MM.1S (cell line): ENCODE measurements around the gene DRAM2.

Experiments
- EZH2 ChIP-seq: fragments of 300-600 bp; sonication (generic); optimal IDR thresholded peaks from 2 replicates; pipeline ENCODE3; 2017; ENCODE audit warnings: low read depth, mild to moderate bottlenecking, antibody characterized with exemption, low read length, mixed read lengths
- TF ChIP-seq, protein P1 (sequence below): fragments of 300-600 bp; sonication (generic); IDR thresholded peaks from 2 replicates; pipeline ENCODE4 v1.5.1; 2016; ENCODE audit warnings: antibody characterized with exemption, low read length, mixed read lengths

DNA sequence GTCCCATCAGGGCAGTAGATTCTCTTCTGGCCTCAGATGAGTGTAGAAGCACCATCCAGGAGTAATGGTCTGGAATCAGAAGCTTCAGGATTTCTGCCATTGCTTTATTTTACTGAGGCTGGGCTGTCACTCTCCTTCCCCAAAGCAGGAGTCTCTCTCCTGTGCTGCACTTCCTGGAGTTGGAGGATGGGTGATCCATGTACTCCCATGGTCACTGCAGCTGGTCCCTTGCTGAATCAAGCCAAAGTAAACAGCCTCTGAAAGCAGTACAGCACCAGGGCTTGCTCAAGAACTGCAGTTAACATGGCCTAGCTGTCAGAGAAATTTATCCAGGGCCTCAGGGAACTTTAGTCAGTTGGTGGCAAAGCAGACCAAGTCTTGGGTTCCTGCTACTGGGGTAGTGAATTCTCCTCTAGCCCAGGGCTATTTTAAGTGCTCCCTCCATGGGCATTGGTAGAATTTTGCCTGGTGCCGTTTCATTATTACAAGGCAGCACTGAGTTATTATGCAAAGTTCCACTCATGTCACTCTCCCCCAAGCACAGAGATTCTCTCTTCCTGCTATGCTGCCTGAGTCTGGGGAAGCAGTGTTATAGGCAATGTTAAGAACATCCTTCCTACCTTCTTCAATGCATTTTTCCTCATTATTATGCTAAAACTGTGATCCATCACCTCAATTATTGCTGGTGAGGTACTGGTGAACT lies 29.5 kb downstream of the DRAM2 start:
- TF ChIP-seq, protein P1, sequence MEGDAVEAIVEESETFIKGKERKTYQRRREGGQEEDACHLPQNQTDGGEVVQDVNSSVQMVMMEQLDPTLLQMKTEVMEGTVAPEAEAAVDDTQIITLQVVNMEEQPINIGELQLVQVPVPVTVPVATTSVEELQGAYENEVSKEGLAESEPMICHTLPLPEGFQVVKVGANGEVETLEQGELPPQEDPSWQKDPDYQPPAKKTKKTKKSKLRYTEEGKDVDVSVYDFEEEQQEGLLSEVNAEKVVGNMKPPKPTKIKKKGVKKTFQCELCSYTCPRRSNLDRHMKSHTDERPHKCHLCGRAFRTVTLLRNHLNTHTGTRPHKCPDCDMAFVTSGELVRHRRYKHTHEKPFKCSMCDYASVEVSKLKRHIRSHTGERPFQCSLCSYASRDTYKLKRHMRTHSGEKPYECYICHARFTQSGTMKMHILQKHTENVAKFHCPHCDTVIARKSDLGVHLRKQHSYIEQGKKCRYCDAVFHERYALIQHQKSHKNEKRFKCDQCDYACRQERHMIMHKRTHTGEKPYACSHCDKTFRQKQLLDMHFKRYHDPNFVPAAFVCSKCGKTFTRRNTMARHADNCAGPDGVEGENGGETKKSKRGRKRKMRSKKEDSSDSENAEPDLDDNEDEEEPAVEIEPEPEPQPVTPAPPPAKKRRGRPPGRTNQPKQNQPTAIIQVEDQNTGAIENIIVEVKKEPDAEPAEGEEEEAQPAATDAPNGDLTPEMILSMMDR, result no peak
- TF ChIP-seq EZH2, result no peak
